GM10266 (cell line): ENCODE results near the gene PI4K2A.
"Not testable (repeated sequence)": the region's sequence is repeated elsewhere in the genome, so short reads cannot be mapped to it uniquely, and the experiment has no call there.

ENCODE experiments used
- DNase-seq: peaks from one replicate; pipeline ENCODE4 v3.0.0; 2012; ENCODE audit errors: extremely low spot score
- CTCF ChIP-seq: IDR thresholded peaks from 2 replicates; pipeline ENCODE4 v1.5.1; 2012; ENCODE audit warnings: mild to moderate bottlenecking, low read depth; ENCODE audit not compliant: control insufficient read depth, insufficient read depth; ENCODE audit errors: missing control alignments

The PI4K2A gene

GRCh38 chr10:97632949-97633884 lies 7.3 kb upstream of the PI4K2A start, which contains the start of gene MORN4:
Gene MORN4 (minus strand): TSS chr10:97633500. CDS start chr10:97619653, 13,847 bp downstream.
- DNase-seq, result peak; percentile 90

GRCh38 chr10:97633921-97634320 lies 6.5 kb upstream of the PI4K2A start:
- no peak for DNase-seq
- TF ChIP-seq CTCF, result no peak

More at GRCh38 chr10:97632949-97633884, 7.3 kb upstream of the PI4K2A start, which contains the start of gene MORN4:
- no peak for TF ChIP-seq CTCF

GRCh38 chr10:97635577-97635976 lies 4.9 kb upstream of the PI4K2A start:
- no peak for TF ChIP-seq CTCF
- no peak for DNase-seq

GRCh38 chr10:97639090-97639489 lies 1.4 kb upstream of the PI4K2A start:
- DNase-seq, result not testable (repeated sequence)

GRCh38 chr10:97640868-97641811 lies 669 bp downstream of the PI4K2A start:
- TF ChIP-seq CTCF, result no peak
- DNase-seq, result peak; percentile 45

- not testable (repeated sequence) for DNase-seq
Measured at GRCh38 chr10:97642471-97643159, 2.1 kb downstream of the PI4K2A start.

GRCh38 chr10:97643441-97643985 lies 3.0 kb downstream of the PI4K2A start:
- DNase-seq, result no peak
- no peak for TF ChIP-seq CTCF
